GM18907 (cell line): ENCODE measurements around the gene ATF4.
A peak's percentile ranks its signal among the peaks of the same experiment; 100 is the strongest.
"Not testable (repeated sequence)": the region's sequence is repeated elsewhere in the genome, so short reads cannot be mapped to it uniquely, and the experiment has no call there.

Experiments
- ATAC-seq: cut with Tn5 transposase; IDR thresholded peaks from one replicate; pipeline ENCODE4 v1.9.1; 2021; ENCODE audit warnings: mild to moderate bottlenecking, moderate library complexity; ENCODE audit not compliant: unreplicated experiment

Gene ATF4

GRCh38 chr22:39489094-39490068 lies 31.0 kb upstream of the ATF4 start:
- no peak for ATAC-seq

GRCh38 chr22:39490135-39490798 lies 30.1 kb upstream of the ATF4 start:
- ATAC-seq: no peak

DNA sequence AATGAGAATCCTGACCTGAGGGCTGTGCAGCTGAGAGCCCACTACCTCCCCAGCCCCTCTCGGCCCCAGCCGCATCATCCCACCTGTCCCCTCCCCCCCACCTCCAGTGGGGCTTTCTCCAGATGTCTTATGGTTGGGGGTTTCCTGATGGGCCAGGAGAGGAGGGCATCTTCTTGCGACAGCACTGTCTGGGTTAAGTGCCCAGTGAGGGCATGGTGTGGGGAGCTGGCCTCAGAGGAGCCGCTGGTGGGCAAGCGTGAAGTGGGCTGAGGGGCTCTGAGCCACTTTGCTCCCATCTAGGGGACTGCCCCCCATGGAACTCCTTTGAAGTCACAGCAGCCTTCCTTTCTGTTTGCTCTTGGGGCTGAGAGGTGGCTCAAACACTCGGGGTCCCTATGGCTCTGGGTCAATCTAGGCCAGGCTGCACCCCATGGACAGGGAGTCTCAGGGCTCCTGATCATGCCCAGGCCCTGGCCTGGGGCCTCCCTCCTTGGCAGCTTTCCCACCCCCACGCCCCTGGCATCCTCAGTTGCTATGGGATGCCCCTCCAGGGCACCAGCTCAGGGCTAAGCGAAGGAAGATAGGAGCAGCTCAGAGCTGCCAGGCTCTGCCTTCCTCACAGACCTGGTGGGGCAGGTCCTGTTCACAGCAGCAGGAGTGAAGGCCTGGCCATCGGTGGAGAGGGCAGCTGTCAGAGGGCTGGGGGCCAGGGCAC lies 29.2 kb upstream of the ATF4 start:
- ATAC-seq: no peak

- ATAC-seq: no peak
These were observed 28.7 kb upstream of the ATF4 start for GRCh38 chr22:39491696-39492095.

GRCh38 chr22:39492186-39492585 lies 28.2 kb upstream of the ATF4 start:
- ATAC-seq: no peak

DNA sequence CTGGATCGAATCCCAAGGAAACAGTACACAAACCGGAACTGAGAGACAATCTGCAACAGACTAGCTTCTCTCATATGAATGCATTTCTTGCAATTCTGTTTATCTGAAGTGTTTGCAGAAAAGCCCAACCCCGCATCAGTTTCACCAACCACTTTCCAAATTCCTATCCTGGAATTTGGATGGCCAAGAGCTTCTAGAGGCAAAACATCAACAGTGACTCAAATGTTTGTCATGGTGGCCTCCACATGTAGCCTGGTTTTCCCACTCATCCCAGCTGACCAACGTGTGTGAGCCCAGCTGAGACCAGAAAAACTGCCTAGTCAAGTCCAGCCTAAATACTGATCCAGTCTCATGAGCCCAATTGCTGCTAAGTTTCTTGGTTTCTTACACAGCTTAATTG lies 26.6 kb upstream of the ATF4 start:
- ATAC-seq: no peak

- ATAC-seq: no peak
These were observed 25.8 kb upstream of the ATF4 start for GRCh38 chr22:39494471-39495120.

DNA sequence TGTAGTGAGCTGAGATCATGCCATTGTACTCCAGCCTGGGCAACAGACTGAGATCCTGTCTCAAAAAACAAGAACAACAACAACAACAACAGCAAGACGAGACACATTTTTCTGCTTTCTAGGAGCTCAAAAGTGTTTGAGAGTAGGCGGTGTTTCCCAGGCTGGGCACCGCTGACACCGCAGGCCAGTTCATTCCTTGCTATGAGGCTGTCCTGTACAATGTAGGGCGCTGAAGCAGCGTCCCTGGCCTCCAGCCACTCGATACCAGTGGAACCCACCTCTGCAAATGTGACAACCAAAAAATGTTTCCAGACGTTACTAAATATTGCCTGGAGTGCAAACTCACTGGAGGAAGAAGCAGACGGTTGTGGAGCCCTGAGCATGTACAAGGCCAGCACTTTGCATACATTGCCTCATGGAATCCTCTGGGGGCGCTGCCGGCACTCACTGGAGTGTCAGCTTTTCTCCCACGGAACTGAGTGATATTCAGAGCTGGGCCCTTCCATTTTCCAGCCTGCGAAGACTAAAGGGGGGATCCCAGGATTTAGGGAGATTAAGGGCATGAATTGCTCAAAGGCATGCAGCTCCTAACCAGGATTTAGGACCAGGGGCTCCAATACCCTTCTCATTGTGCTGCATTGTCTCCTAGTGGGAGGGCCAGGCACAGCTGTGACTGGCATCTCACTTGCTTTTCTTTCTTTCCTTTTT lies 24.1 kb upstream of the ATF4 start:
- no peak for ATAC-seq

- ATAC-seq: no peak
These were observed 22.9 kb upstream of the ATF4 start for GRCh38 chr22:39497429-39497828.

DNA sequence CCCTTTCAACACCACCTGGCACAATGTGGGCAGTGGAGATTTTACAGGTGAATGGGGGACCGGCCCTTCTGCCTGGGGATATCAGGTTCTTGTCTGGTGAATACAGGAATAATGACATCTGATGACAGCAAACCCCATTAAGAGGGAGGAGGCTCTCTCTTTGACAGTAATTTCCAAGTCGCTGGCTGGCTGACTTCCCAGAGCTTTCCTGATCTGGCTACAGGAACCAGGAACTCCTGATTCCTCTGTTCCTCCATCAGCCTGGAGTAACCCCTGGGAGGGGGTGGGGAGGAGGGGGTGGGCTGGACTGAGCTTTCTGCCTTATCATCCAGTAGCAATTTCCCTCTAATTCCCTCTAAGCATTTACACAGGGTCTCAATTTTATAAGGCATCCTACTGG lies 22.0 kb upstream of the ATF4 start:
- ATAC-seq: no peak

DNA sequence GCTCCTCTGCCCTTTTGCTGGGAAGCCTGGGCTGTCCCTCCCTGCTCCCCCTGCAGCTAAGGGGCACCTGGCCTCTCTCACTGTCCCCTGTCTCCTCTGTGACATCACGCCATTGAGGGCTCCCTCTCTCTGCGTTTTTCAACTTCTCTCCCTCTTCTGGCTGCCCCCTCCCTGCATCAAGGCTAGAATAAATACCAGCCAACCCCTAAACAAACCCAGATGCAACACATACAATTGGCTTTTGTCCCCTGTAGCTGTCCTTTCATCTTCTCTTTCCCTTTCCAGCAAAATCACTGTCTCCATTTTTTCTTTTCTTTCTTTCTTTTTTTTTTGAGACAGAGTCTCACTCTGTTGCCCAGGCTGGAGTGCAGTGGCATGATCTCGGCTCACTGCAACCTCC lies 21.6 kb upstream of the ATF4 start:
- no peak for ATAC-seq

DNA sequence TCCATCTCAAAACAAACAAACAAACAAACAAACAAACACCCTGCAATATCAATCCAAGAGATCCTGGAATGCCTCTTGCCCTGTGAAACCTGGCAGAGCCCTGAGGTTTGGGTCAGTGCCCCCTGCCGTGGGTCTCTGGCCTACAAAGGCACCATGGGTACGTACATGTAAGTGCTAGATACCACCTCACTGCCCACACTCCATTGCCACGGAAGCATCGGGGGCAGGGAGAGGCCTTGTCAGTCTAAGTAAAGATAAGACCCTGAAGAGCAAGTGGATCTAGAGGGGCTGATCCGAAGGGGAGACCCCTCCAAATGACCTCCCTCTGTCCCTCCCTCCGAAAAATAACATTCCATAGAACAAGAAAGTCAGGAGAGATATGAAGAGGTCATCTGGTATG lies 20.3 kb upstream of the ATF4 start:
- no peak for ATAC-seq

GRCh38 chr22:39501644-39502108 lies 18.7 kb upstream of the ATF4 start:
- no peak for ATAC-seq

DNA sequence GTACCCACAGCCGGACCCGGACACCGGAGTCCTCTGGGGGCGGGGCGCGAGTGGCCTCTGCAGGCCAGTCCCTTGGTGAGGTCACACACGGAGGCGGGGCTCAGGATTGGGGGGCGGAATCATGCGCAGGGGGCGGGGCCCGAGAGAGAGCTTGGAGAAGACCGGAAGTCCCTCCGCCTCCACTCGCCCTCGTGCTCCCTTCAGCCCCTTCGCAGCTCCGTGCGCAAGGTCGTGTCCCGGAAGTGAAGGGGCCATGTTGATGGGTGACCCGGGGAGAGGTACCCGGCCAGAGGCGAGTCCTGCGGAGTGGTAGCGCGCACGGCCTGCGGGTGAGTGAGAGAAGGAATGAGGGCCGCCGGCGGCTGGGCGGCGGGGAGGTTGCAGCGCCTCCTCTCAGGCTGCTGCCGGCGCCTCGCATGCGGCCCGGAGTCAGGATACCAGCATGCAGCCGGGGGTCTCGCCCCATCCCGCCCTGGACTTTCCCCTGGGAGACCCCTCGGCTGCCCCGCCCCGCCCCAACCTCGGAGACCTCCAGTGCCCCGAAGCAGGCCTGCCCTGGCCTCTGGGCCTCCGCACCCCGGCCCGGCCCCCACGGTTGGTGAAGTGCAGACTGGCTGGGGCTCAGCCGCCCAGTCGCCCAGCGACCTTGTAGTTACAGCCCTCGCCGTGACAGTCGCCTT lies 18.1 kb upstream of the ATF4 start, which contains the start of gene MIEF1:
MIEF1 (plus strand) TSS at position 182 of the 680 bp plus-strand sequence. CDS start 9,005 bp downstream, outside the sequence.
- ATAC-seq: peak; percentile 91

DNA sequence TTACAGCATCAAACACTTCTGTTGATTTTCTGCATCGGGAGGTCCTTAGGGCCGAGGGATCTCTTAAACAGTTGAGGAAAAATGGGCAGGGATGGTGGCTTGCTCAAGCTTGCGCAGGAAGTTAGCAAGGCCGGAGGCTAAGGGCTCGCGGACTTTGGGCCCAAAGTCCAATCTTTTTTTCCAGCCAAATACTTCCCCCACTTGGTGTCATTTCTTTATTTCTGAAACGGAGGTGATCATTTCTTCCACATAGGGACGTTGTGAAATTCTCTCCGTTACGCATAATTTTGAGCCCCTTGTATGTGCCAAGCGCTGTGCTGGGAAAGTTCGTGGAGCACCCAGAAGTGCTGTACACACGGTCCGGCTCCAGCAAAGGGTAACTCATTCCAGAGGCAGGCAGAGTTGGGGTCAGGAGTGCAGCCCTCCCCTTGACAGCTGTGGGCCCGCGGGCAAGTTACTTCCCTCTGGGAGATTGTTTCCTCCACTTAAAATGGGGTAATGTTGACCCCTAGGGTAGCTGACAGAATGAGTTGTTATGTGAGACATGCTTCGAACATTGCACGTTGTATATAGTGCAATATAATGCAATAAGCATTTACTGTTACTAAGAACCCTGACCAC lies 17.5 kb upstream of the ATF4 start:
- no peak for ATAC-seq

- ATAC-seq: no peak
These were observed 16.7 kb upstream of the ATF4 start for GRCh38 chr22:39503630-39504029.

GRCh38 chr22:39504071-39504470 lies 16.3 kb upstream of the ATF4 start:
- no peak for ATAC-seq

DNA sequence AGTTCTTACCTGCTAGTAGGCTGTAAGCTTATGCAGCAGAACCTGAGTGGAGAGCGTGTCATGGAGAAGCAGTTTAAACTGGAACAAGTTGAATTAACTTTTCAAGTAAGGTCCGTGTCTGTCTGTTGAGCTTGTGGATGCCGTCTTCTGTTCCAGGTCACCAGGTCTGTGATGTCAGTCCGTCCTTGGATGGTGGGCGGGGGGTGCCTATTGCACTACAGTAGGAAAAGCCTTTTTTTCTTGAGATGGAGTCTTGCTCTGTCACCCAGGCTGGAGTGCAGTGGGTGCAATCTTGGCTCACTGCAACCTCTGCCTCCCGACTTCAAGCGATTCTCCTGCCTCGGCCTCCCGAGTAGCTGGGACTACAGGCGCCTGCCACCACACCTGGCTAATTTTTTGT lies 13.3 kb upstream of the ATF4 start:
- not testable (repeated sequence) for ATAC-seq

DNA sequence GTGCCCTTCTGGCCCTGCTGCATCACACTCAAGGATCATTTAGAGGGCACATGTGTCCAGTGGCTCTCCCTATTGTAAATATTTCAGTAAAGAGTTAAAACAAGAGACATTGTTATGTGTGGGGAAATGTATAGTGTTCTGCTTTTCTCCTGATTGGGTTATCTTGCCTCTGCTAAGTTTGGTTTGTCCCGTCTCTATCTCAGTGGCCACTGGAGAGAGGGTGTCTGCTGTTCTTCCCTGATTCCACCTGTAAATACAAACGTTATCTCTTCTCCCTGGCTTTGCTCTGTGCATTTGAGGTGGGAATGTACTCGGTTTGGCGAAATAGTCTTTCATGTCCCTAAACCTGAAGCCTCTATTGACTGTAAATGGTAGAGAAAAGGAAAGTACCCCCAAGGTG lies 12.0 kb upstream of the ATF4 start:
- ATAC-seq: no peak
